Measurements from ENCODE around the gene RNF144A.

- TF ChIP-seq CTCF (IDR thresholded peaks at IDR 0.05) = no peak
- TF ChIP-seq EZH2 (IDR thresholded peaks at IDR 0.05; ENCODE audit: borderline replicate concordance, insufficient read depth, low read depth, low read length, poor library complexity, severe bottlenecking) = no peak
Observed at GRCh38 chr2:6887751-6888192, 29.4 kb upstream of the RNF144A start.
